GM21737 (cell line): Measurements from ENCODE around the gene PADI3.

Experiments
- ATAC-seq: cut with Tn5 transposase; IDR thresholded peaks from one replicate; pipeline ENCODE4 v1.9.1; 2021; ENCODE audit warnings: mild to moderate bottlenecking, moderate library complexity; ENCODE audit not compliant: unreplicated experiment

PADI3 gene

DNA sequence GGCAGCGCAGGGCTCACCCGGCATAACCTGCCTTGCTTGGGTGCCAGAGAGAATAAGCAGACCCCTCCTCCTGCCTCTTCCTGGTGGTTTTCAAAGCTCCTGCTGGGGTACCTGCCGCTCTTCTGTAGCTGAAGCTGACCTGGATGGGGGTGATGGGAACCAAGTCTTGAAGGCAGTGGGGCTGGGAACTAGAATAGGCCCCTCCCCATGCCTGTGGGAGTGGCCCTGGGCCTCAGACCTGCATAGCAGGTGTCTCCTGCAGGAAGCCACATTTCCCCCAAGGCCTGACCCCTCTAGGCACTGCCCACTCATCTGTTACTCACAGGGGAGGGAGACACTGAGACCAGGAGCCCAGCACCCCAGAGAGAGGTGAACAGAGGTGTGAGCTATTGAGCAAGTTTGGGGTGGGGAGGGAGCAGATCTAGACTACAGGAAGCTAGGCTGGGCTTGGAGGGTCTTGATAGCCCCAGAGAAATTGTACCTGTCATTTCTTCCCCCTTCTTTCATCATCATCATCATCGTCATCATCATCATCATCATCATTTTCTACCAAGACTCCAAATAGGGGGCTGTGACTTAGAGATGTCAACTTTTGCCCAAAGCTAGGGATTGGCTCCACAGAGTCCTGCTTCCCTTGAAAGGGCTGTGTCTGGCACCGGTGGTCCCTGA, 33.9 kb upstream of the PADI3 start:
- ATAC-seq = no peak

DNA sequence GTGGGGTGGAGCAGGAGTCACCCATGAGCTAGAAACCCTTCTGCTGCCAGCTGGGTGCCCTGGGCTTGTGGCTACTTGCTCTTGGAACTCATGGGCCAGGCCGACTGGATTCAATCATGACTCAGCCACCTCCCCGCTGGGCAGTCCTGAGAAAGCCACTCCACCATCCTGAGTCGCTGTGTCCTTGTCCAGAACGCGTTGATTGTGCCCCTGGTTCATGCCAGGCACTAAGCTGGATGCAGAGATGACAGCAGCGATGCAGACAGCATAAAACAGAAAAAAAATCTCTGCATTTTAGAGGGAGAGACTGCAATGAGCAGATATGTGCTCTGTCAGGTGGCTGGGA, 33.4 kb upstream of the PADI3 start:
- no peak for ATAC-seq

DNA sequence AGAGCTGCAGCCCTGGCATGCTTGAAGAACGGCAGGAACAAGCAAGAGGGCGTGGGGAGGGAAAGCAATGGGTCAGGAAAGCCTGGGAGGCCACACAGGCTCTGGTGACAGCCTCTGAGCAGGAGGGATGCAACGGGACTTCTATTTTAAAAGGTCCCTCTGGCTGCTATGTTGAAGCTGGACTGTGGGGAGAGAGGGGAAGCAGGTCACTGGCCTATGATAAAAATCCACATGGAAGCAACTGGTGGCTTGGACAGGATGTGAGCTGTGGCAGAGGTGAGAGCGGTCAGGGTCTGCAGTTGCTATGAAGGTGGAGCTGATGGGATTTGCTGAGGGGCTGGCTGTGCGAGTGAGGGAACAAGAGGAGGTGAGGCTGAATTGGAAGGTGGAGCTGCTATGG, 32.8 kb upstream of the PADI3 start:
- ATAC-seq = no peak

DNA sequence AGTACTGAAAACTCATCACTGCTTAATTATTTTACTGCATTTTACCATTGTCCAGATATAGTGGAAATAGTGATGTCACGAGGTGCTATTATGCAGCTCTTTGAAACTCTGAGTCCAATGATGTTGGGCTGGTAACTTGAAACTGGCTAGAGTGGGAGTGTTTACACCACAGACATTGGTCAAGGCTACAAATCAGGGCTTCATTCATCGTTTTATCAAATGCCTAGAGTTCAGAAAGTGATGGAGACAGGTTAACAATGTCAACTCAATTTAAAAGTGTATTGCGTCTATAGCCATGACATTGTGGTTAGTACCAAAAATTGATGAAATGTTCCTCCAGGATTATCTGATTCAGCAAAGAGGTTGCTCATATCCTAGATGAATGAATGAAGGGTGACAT, 31.3 kb upstream of the PADI3 start:
- ATAC-seq = no peak

DNA sequence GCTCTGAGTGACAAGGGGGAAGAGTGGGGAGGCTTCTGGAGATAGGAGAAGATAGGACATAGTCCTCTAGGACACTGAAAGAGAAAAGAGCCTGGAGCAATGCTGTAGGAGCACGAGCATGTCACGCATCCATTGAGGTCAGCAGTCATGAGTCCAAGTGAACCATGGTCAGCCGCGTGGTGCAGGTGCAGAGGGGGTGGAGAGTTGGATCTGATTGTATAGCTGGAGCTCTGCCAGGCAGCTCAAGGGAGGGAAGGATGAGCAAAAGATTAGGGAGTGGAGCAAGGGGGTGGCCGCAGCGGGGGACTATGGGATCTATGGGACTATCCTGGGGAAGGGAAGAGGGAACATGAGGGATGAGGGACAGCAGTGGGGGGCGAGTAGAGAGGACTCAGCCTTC, 30.0 kb upstream of the PADI3 start:
- no peak for ATAC-seq

DNA sequence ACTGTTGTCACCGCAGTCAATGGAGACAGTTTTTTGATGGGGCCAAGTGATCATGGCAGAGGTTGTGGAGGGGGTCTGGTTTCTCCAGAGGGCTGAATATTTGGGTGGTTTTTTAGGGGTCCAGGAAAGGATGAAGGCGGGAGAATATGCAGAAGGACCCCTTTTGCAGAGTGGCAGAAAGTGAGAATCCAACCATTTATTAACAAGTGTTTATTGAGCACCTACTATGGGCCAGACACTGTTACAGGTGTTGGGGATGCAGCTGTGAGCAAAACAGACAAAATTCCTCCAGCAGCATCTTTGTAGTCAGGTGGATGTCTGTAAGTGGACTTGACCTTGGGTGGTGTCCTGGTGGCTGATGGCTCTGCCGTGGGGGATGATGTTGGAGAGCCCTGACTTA, 28.6 kb upstream of the PADI3 start:
- ATAC-seq = no peak

DNA sequence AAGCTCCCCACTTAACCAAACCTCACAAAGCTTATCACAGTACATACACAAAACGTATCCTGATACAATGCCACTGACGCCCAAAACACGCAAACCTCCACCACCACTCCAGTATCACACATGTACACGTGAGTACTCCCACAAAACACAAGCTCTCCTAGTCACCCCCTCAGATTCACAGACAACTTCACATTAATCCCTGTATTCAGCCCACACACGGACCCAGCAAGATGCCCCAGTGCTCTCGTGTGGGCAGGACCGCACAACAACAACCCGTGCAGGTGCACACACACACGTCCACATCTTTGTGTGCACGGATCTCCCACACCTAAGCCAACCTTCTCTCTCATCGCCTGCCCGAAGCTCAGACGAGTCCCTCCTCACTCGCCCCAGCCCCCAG, 26.3 kb upstream of the PADI3 start:
- ATAC-seq = no peak

DNA sequence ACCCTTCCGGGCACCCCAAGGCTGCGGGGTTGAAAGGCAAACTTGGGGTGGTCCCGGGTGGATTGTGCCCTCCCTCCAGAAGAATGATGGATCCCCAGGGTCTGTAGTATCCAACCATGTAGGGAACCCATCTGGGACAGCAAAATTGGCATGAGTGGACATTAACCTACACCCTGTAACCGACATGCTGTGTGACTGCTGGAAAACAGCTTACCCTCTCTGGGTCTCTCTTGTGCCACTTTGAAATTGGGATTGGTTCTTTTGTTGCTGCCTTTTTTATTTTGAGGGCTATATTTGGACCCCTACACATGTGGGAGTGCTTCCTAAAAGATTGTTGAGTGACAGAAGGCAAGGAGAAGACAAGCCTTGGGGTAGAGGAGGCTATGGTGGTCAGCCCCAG, 24.5 kb upstream of the PADI3 start:
- no peak for ATAC-seq

DNA sequence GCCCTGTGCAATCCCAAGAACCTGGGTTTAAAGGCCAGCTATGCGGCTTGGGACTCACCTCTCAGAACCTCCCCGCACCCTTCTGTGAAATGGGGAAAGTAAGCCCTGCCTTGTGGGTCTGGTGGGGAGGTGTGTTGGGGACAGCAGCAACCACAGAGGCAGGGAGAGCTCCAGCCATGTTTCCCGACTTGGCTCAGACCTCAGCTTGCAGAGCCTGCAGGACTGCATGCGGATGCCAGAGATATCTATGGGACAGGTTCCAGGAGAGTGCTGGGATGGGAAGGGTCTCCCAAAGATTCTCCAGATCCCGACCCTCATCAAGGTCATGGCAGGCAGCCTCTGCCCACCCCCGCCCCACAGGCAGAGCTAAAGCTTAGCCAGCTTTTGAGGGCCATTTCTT, 23.8 kb upstream of the PADI3 start:
- no peak for ATAC-seq

DNA sequence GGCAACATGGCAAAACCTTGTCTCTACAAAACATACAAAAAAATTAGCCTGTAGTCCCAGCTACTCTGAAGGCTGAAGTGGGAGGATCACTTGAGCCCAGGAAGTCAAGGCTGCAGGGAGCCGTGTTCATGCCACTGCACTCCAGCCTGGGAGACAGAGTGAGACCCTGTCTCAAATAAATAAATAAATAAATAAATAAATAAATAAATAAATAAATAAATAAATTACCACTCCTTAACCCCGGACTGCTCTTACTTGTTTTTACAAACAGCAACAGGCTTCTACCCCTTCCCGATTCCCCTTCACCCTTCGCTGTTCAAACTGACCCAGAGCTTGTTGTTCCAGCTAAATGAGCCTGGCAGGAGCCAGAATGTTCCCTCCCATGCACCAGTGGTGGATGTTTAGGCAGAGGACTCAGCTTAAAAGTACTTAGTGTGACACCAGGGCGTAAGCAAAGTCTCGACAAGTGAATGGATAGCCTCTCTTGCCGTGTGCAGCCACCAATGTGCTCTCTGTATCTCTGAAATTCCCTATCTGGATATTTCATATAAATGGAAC, 21.5 kb upstream of the PADI3 start:
- ATAC-seq = no peak

DNA sequence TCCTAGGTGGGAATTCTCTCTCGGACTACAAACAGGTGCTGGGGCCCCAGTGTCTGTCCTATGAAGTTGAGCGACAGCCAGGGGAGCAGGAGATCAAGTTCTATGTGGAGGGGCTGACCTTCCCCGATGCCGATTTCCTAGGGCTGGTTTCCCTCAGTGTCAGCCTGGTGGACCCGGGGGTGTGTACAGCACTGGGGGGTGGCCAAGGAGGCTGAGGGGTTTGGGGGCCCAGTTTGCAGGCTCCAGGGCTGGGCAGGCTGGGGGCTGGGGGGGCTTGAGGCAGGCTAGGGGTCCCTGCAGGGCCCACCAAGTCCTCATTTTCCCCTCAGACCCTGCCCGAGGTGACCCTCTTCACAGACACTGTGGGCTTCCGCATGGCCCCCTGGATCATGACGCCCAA, 20.3 kb upstream of the PADI3 start:
- no peak for ATAC-seq

DNA sequence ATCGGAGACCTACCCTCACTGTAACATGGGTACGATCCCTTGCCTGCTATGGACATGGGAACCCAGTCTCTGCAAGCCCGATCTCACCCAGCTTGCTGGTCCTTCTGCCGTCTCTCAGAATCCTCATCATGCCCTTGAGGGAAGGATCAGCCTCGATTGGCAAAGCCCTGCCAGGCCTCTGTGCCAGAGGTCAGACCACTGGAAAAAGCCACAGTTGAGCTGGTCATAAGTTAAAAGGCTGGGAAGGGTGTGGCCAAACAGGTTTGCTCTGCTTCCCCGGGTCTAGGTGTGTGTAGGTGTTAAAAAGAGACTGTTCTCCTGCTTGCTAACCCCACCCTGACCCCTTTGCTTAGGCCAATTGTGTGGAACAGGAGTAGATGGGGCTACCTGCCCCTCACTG, 19.5 kb upstream of the PADI3 start:
- no peak for ATAC-seq

DNA sequence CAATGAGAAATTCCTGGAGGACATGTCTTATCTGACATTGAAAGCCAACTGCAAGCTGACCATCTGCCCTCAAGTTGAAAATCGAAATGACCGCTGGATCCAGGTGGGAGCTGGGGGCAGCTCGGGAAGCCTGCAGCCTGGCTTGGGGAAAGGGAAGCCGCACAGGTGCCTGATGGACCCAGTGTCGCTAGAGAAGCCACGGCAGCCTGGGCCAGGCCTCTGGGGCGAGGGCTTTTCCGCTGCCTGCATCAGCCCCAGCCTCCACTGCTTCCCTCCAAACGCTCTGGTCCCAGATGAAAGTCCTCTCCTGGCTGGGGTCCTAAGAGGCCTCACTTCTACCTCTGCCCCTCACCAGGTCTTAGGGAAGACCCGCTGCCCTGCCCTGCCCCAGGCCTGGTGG, 18.8 kb upstream of the PADI3 start:
- no peak for ATAC-seq

DNA sequence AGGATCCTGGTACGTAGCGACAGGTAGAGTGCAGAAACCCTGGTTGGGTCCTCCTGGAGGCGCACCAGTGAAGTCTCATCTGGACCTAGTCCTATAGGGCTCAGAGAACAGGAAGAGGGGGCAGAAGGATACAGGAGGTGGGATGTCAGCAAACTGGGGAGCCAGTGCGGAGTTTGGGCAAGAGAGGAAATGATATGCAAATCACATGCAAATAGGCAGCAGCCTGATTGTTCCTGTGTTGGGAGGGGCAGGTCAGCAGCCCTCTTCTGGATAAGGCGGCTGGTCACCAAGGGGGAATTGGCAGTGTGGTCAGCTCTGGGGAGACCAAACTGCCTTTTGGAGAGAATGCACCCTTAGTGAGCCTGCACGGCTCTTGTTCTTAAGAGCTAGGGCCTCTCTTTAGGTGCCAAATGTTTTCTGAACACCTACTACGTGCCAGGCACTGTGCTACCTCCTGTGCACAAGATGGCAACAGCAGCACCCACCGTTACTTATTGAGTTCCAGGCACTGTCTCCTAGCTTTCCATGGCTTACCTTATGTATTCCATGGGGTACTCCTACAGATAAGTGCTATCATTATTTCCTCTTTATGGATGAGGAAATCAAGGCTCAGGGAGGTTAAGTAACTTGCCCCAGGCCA, 18.1 kb upstream of the PADI3 start:
- ATAC-seq = no peak

DNA sequence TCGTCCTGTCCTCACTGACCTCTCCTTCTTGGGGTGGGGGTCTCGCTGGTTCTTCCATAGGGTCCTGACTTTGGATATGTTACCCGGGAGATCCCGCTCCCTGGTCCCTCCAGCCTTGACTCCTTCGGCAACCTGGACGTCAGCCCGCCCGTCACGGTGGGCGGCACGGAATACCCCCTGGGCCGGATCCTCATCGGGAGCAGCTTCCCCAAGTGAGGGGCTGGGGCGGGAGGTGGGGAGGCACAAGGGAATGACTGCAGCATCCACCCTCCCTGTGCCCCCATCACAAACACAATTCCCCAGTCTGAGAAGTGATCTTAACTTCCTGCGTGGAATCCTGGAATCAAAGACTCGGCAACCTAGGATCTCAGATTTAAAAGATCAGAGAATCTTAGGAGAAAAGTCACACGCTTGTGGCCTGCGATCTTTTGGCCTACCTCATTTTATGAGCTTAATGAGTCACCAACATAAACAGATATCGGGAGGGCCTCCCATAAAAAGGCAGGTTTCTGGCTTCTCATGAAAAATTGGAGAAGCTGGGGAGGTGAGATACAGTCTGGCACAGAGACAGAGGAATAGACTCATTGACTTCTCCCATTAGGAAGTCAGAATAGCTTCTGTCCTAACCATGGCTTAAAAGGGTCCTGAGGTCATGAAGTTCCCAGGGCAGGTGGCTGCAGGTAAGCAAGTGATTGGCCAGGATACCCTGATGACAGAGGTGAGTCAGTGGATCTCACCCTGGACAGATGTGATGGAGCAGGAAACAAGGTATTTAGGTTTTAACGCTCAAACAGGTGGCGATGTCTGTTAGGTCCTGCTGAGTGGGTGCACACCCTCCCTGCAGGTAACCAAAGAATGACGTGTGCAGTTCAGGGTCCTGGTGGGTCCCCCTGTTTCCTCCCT, 15.9 kb upstream of the PADI3 start:
- no peak for ATAC-seq

DNA sequence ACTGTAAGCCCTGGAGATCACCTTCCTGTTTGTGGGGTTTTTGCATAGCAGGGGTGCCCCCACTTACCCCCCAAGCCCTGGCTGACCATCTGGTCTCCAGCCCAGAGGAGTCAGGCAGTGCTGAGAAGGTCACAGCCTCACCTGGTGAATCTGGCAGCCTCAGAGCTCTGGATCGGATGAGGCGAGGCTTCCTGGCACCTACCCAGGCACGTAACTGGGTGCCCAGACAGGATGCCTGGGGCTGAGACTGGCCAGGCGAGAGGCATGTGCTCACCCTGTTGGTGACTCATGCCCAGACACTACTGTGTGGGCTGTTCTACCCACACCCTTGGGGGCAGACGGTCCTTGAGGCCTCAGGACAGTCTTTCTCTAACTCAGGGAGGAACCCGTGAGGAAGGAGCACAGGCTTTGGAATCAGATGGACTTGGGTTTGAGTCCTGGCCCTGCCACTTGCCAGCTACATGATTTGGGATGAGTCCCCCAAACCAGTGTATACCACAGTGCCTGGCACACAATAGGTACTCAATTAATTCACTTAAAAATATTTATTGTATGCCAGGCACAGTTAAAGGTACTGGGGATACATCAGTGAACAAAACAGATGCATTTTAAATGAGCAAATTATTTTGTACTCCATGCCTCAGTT, 15.1 kb upstream of the PADI3 start:
- no peak for ATAC-seq

DNA sequence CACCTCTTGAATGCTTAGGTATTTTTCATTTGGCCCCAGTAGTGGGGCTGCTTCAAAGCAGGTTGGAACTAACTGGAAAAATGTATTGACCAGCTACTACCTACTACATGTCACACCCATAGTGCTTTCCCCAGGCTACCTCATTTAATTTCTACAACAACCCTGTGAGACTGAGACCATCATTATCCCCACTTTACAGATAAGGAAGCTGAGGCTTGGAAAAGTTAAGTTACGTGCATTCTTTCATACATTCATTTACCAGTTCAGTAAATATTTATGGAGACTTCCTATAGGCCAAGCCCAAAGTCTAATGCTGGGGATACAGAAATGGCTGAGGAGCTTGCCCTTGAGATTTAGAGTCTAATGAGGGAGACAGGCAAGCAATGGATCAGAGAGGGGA, 14.5 kb upstream of the PADI3 start:
- no peak for ATAC-seq

DNA sequence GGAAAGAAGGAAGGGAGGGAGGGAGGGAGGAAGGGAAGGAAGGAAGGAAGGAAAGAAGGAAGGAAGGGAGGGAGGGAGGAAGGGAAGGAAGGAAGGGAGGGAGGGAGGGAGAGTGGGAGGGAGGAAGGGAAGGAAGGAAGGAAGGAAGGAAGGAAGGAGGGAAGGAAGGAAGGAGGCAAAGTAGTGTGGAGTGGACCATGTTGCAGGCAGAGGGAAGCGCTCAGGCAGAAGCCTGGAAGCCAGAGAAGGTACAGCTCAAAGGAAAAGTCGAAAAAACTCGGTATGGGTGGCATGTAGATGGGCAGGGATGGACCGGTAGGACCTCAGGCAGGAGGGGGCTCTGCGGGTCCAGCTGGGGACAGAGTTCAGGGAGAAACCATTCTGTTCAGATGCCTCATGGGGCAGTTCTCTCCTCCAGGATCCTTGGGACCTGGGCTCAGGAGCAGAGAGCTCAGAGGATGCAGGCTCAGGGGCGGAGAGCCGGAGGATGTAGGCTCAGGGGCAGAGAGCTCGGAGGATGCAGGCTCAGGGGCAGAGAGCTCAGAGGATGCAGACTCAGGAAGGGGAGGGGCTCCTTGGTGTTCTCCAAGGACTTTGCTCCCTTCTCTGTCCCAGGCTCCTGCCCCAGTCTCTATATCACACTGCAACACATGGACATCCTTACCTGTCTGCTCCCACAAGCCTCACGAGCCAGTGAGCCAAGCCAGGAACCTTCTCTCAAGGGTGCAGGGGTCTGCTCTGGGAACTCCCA, 13.6 kb upstream of the PADI3 start:
- no peak for ATAC-seq

DNA sequence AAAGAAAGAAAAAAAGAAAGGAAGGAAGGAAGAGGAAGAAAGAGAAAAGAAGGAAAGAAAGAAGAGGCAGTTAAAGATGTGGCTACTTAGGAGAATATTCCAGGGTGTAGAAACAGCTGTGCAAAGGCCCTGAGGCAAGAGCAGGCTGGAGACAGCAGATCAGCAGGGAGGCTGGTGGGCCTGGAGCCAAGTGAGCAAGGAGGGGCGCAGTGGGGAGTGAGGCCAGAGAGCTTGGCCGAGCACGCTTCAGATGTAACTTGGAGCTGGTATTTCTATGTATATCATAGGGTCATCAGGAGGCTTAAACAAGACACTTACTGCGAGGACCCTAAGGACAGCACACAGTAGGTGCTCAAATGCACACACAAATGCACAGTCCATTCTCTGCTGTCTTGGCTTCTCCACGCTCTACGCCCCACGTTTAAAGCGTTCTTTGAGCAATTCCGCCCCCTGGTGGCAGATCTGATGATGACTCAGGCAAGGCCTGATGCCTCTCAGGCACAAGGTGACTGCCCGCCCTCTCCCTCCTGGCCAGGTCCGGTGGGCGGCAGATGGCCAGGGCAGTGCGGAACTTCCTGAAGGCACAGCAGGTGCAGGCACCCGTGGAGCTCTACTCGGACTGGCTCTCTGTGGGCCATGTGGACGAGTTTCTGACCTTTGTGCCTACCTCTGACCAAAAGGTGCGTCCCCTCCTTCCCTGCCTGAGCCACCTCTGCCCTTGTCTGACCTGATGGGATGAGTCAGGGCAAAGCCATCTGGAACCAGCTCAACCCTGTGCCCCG, 11.9 kb upstream of the PADI3 start:
- no peak for ATAC-seq

DNA sequence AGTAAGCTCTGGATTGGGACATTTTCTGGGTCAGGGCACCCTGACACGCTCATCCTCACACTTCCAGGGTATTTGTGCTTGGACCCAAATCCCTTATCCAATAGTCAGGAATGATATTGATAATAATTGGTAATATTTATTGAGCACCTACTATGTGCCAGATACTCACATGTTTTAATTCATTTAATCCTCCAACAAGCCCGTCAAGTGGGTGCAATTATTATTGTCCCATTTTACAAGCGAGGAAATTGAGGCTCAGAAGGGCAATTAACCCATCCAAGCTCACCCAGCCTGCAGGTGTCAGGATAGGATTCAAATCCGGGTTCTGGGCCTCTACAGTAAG, 11.4 kb upstream of the PADI3 start:
- ATAC-seq = no peak
